Neural progenitor cell (in vitro differentiated cells): ENCODE results near the gene GGA1. TPM values are rescaled to one million over a fixed set of nuclear protein-coding genes. Genes with fewer than 3 reads are reported as not detected.

ENCODE experiments used
- DNase-seq: peaks from one replicate; pipeline ENCODE4 v3.0.0-alpha.2; 2016; ENCODE audit warnings: low spot score
- H2AFZ ChIP-seq: fragments of 200-600 bp; sonication (generic); replicated peaks from 2 replicates; pipeline ENCODE4 v1.6.1; 2016; ENCODE audit warnings: antibody characterized with exemption
- H3F3A ChIP-seq: fragments of 200-600 bp; sonication (generic); 2 replicates; pipeline ENCODE4 v1.6.1; 2016; ENCODE audit warnings: antibody characterized with exemption, low read depth
- H3K27ac ChIP-seq: fragments of 200-600 bp; sonication (generic); 2 replicates; pipeline ENCODE4 v1.5.1; 2016; ENCODE audit warnings: mild to moderate bottlenecking
- H3K27me3 ChIP-seq: fragments of 200-600 bp; sonication (generic); 2 replicates; pipeline ENCODE4 v1.6.1; 2016; ENCODE audit warnings: mild to moderate bottlenecking, moderate library complexity
- H3K36me3 ChIP-seq: fragments of 200-600 bp; sonication (generic); 2 replicates; pipeline ENCODE4 v1.5.1; 2016
- H3K4me1 ChIP-seq: fragments of 200-600 bp; sonication (generic); 2 replicates; pipeline ENCODE4 v1.6.1; 2016; ENCODE audit warnings: mixed run types
- H3K4me2 ChIP-seq: fragments of 200-600 bp; sonication (generic); 2 replicates; pipeline ENCODE4 v1.6.1; 2016
- H3K4me3 ChIP-seq: fragments of 200-600 bp; sonication (generic); 2 replicates; pipeline ENCODE4 v1.5.1; 2016
- H3K79me2 ChIP-seq: fragments of 200-600 bp; sonication (generic); 2 replicates; pipeline ENCODE4 v1.6.1; 2016; ENCODE audit warnings: low read depth
- H3K9ac ChIP-seq: fragments of 200-600 bp; sonication (generic); 2 replicates; pipeline ENCODE4 v1.6.1; 2016
- H3K9me3 ChIP-seq: fragments of 200-600 bp; sonication (generic); 2 replicates; pipeline ENCODE4 v1.5.1; 2016; ENCODE audit warnings: low read depth
- H4K20me1 ChIP-seq: fragments of 200-600 bp; sonication (generic); 2 replicates; pipeline ENCODE4 v1.6.1; 2016; ENCODE audit warnings: low read depth
- H3K27ac Mint-ChIP-seq: 3 replicates; pipeline ENCODE4 v1.8.0; 2021; ENCODE audit warnings: mixed read lengths
- H3K27me3 Mint-ChIP-seq: 2 replicates; pipeline ENCODE4 v1.8.0; 2022; ENCODE audit warnings: low read depth, mild to moderate bottlenecking, inconsistent platforms, moderate library complexity, mixed read lengths; ENCODE audit not compliant: insufficient read depth
- H3K36me3 Mint-ChIP-seq: 3 replicates; pipeline ENCODE4 v1.8.0; 2021; ENCODE audit warnings: mixed read lengths
- H3K4me1 Mint-ChIP-seq: 3 replicates; pipeline ENCODE4 v1.8.0; 2021; ENCODE audit warnings: mixed read lengths
- H3K4me3 Mint-ChIP-seq: 3 replicates; pipeline ENCODE4 v1.8.0; 2021; ENCODE audit warnings: mild to moderate bottlenecking, moderate library complexity, mixed read lengths
- H3K9me3 Mint-ChIP-seq: 3 replicates; pipeline ENCODE4 v1.8.0; 2020; ENCODE audit warnings: mixed read lengths
- EZH2 ChIP-seq: fragments of 200-600 bp; sonication (generic); IDR thresholded peaks from 2 replicates; pipeline ENCODE4 v1.6.1; 2017; ENCODE audit warnings: antibody characterized with exemption, mild to moderate bottlenecking, moderate library complexity
- EZH2phosphoT487 ChIP-seq: fragments of 200-600 bp; sonication (generic); IDR thresholded peaks from 2 replicates; pipeline ENCODE4 v1.6.1; 2017; ENCODE audit warnings: antibody characterized with exemption
- total RNA-seq: library from RNA; depleted of rRNA; stranded (reverse); fragments of >200 nt; gene quantifications from 2 replicates; pipeline ENCODE4 v1.2.3, GENCODE V29; 2015; ENCODE audit warnings: low replicate concordance
- TF ChIP-seq, protein P1 (sequence below): fragments of 200-600 bp; sonication (generic); IDR thresholded peaks from 2 replicates; pipeline ENCODE4 v1.5.1; 2017; ENCODE audit warnings: antibody characterized with exemption, mild to moderate bottlenecking

Gene GGA1
- total RNA-seq, 1 donor from 2014 or later = 62.3 TPM

GRCh38 chr22:37616201-37617083, 7.8 kb downstream of the GGA1 start:
- H3K27me3 Mint-ChIP-seq = no peaks in the 10 kb centered on the region
- H3K9me3 Mint-ChIP-seq = no peaks in the 10 kb centered on the region
- Histone ChIP-seq H3F3A (no peaks in the 10 kb centered on the region), H3K79me2 (no peaks in the 10 kb centered on the region), H3K36me3 (no peaks in the 10 kb centered on the region), H3K27ac (no peak overlapping the region), H3K9me3 (no peaks in the 10 kb centered on the region), H3K9ac (no peak overlapping the region), H3K4me3 (no peak overlapping the region), H3K27me3 (no peaks in the 10 kb centered on the region), H4K20me1 (no peaks in the 10 kb centered on the region), H3K4me1 (no peaks in the 10 kb centered on the region), H2AFZ (no peak overlapping the region), H3K4me2 (no peak overlapping the region)
- DNase-seq = no peak
- no peaks in the 10 kb centered on the region for H3K4me1 Mint-ChIP-seq
- TF ChIP-seq, protein P1, sequence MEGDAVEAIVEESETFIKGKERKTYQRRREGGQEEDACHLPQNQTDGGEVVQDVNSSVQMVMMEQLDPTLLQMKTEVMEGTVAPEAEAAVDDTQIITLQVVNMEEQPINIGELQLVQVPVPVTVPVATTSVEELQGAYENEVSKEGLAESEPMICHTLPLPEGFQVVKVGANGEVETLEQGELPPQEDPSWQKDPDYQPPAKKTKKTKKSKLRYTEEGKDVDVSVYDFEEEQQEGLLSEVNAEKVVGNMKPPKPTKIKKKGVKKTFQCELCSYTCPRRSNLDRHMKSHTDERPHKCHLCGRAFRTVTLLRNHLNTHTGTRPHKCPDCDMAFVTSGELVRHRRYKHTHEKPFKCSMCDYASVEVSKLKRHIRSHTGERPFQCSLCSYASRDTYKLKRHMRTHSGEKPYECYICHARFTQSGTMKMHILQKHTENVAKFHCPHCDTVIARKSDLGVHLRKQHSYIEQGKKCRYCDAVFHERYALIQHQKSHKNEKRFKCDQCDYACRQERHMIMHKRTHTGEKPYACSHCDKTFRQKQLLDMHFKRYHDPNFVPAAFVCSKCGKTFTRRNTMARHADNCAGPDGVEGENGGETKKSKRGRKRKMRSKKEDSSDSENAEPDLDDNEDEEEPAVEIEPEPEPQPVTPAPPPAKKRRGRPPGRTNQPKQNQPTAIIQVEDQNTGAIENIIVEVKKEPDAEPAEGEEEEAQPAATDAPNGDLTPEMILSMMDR = no peak
- TF ChIP-seq EZH2 (no peak), EZH2phosphoT487 (no peak)
- no peak overlapping the region for H3K27ac Mint-ChIP-seq
- peaks cover 9% of the 10 kb centered on the region for H3K36me3 Mint-ChIP-seq
- no peak overlapping the region for H3K4me3 Mint-ChIP-seq

- no peaks in the 10 kb centered on the region for H3K36me3 ChIP-seq
These were observed 8.8 kb downstream of the GGA1 start for GRCh38 chr22:37617431-37617830.

GRCh38 chr22:37618072-37618656, 9.5 kb downstream of the GGA1 start:
- Histone ChIP-seq H3K27me3 (no peaks in the 10 kb centered on the region), H4K20me1 (no peaks in the 10 kb centered on the region), H3K4me2 (no peak overlapping the region), H3K4me3 (no peak overlapping the region), H3K4me1 (no peaks in the 10 kb centered on the region), H3K27ac (no peak overlapping the region), H3K79me2 (no peaks in the 10 kb centered on the region), H3K36me3 (no peaks in the 10 kb centered on the region), H3F3A (peaks cover 2% of the 10 kb centered on the region), H3K9me3 (no peaks in the 10 kb centered on the region), H2AFZ (no peak overlapping the region), H3K9ac (no peak overlapping the region)
- TF ChIP-seq EZH2phosphoT487 (no peak), EZH2 (no peak)
- TF ChIP-seq, protein P1 = no peak
- no peak for DNase-seq
- no peaks in the 10 kb centered on the region for H3K27me3 Mint-ChIP-seq
- H3K9me3 Mint-ChIP-seq = no peaks in the 10 kb centered on the region
- H3K27ac Mint-ChIP-seq = no peak overlapping the region
- H3K4me1 Mint-ChIP-seq = no peaks in the 10 kb centered on the region
- peaks cover 9% of the 10 kb centered on the region for H3K36me3 Mint-ChIP-seq
- no peak overlapping the region for H3K4me3 Mint-ChIP-seq

More at GRCh38 chr22:37617431-37617830, 8.8 kb downstream of the GGA1 start:
- no peaks in the 10 kb centered on the region for H3K9me3 ChIP-seq
- no peak overlapping the region for H3K27ac ChIP-seq
- no peaks in the 10 kb centered on the region for H3K4me1 Mint-ChIP-seq
- no peaks in the 10 kb centered on the region for H4K20me1 ChIP-seq
- H3K27me3 ChIP-seq = no peaks in the 10 kb centered on the region
- H3K27ac Mint-ChIP-seq = no peak overlapping the region
- H3K4me3 Mint-ChIP-seq = no peak overlapping the region
- H3K4me2 ChIP-seq = no peak overlapping the region
- H3F3A ChIP-seq = no peaks in the 10 kb centered on the region
- TF ChIP-seq EZH2phosphoT487 = no peak
- H3K27me3 Mint-ChIP-seq = no peaks in the 10 kb centered on the region
- no peaks in the 10 kb centered on the region for H3K79me2 ChIP-seq
- no peaks in the 10 kb centered on the region for H3K9me3 Mint-ChIP-seq
- no peaks in the 10 kb centered on the region for H3K4me1 ChIP-seq
- H3K9ac ChIP-seq = no peak overlapping the region
- DNase-seq = no peak
- H3K36me3 Mint-ChIP-seq = peaks cover 9% of the 10 kb centered on the region
- no peak overlapping the region for H3K4me3 ChIP-seq
- no peak overlapping the region for H2AFZ ChIP-seq

GRCh38 chr22:37618674-37619073, 10.0 kb downstream of the GGA1 start:
- no peak overlapping the region for H3K9ac ChIP-seq
- H2AFZ ChIP-seq = no peak overlapping the region
- Mint-ChIP-seq H3K27me3 (no peaks in the 10 kb centered on the region), H3K36me3 (peaks cover 10% of the 10 kb centered on the region), H3K4me3 (no peak overlapping the region), H3K9me3 (no peaks in the 10 kb centered on the region), H3K4me1 (peaks cover 2% of the 10 kb centered on the region), H3K27ac (no peak overlapping the region)
- no peak for DNase-seq
- no peak overlapping the region for H3K4me3 ChIP-seq
- H3K9me3 ChIP-seq = no peaks in the 10 kb centered on the region
- no peaks in the 10 kb centered on the region for H3K27me3 ChIP-seq
- TF ChIP-seq EZH2phosphoT487 (no peak), EZH2 (no peak)
- TF ChIP-seq, protein P1 = no peak
- H3K36me3 ChIP-seq = no peaks in the 10 kb centered on the region
- peaks cover 5% of the 10 kb centered on the region for H3F3A ChIP-seq
- no peak overlapping the region for H3K27ac ChIP-seq
- no peaks in the 10 kb centered on the region for H4K20me1 ChIP-seq
- peaks cover 1% of the 10 kb centered on the region for H3K4me1 ChIP-seq
- H3K79me2 ChIP-seq = no peaks in the 10 kb centered on the region
- no peak overlapping the region for H3K4me2 ChIP-seq
